ENCODE data around the gene ANKRD55. TPM values are rescaled to one million over a fixed set of nuclear protein-coding genes. Genes with fewer than 3 reads are reported as not detected.

Gene ANKRD55
- total RNA-seq, 1 experiment from 2014 or later = not detected

- no peaks in the 10 kb centered on the region for H3K9me2 ChIP-seq (replicated peaks; ENCODE audit: insufficient read depth, low read length)
- H3K27me3 ChIP-seq (ENCODE audit: low read length) = no peaks in the 10 kb centered on the region
- H3K79me2 ChIP-seq (ENCODE audit: low read length) = no peaks in the 10 kb centered on the region
- H3K9ac ChIP-seq (ENCODE audit: low read length) = no peak overlapping the region
- H4K20me1 ChIP-seq (ENCODE audit: insufficient read depth, low read depth, low read length) = no peaks in the 10 kb centered on the region
- DNase-seq = no peak
- H3K4me3 ChIP-seq (ENCODE audit: low read length) = no peak overlapping the region
- no peak overlapping the region for H3K4me2 ChIP-seq (ENCODE audit: low read depth, low read length, poor library complexity, severe bottlenecking)
- H2AFZ ChIP-seq (ENCODE audit: low read length) = no peak overlapping the region
- no peaks in the 10 kb centered on the region for H3K4me1 ChIP-seq (ENCODE audit: low read length)
- H3K36me3 ChIP-seq (ENCODE audit: insufficient read depth, low read length) = no peaks in the 10 kb centered on the region
- no peak overlapping the region for H3K27ac ChIP-seq (ENCODE audit: low read length)
- H3K9me3 ChIP-seq (ENCODE audit: low read length) = no peaks in the 10 kb centered on the region
Measured at GRCh38 chr5:56059854-56060253, 173.3 kb downstream of the ANKRD55 start.

GRCh38 chr5:56056875-56057274, 176.3 kb downstream of the ANKRD55 start:
- no peak overlapping the region for H3K4me2 ChIP-seq (ENCODE audit: low read depth, low read length, poor library complexity, severe bottlenecking)

GRCh38 chr5:56055859-56056258, 177.3 kb downstream of the ANKRD55 start:
- Histone ChIP-seq H3K79me2 (ENCODE audit: low read length) (no peaks in the 10 kb centered on the region), H3K4me3 (ENCODE audit: low read length) (no peak overlapping the region), H3K9me2 (replicated peaks; ENCODE audit: insufficient read depth, low read length) (no peaks in the 10 kb centered on the region), H4K20me1 (ENCODE audit: insufficient read depth, low read depth, low read length) (no peaks in the 10 kb centered on the region), H3K27ac (ENCODE audit: low read length) (no peak overlapping the region), H3K4me2 (ENCODE audit: low read depth, low read length, poor library complexity, severe bottlenecking) (no peak overlapping the region), H3K36me3 (ENCODE audit: insufficient read depth, low read length) (no peaks in the 10 kb centered on the region), H3K4me1 (ENCODE audit: low read length) (no peaks in the 10 kb centered on the region), H3K9ac (ENCODE audit: low read length) (no peak overlapping the region), H3K27me3 (ENCODE audit: low read length) (no peaks in the 10 kb centered on the region), H3K9me3 (ENCODE audit: low read length) (no peaks in the 10 kb centered on the region), H2AFZ (ENCODE audit: low read length) (no peak overlapping the region)
- no peak for DNase-seq

More at GRCh38 chr5:56056875-56057274, 176.3 kb downstream of the ANKRD55 start:
- H3K79me2 ChIP-seq (ENCODE audit: low read length) = no peaks in the 10 kb centered on the region
- no peak for DNase-seq
- no peaks in the 10 kb centered on the region for H4K20me1 ChIP-seq (ENCODE audit: insufficient read depth, low read depth, low read length)
- H3K9me3 ChIP-seq (ENCODE audit: low read length) = no peaks in the 10 kb centered on the region
- no peaks in the 10 kb centered on the region for H3K27me3 ChIP-seq (ENCODE audit: low read length)
- H3K4me1 ChIP-seq (ENCODE audit: low read length) = no peaks in the 10 kb centered on the region
- no peak overlapping the region for H2AFZ ChIP-seq (ENCODE audit: low read length)
- no peaks in the 10 kb centered on the region for H3K36me3 ChIP-seq (ENCODE audit: insufficient read depth, low read length)
- no peak overlapping the region for H3K27ac ChIP-seq (ENCODE audit: low read length)
- no peak overlapping the region for H3K4me3 ChIP-seq (ENCODE audit: low read length)
- H3K9ac ChIP-seq (ENCODE audit: low read length) = no peak overlapping the region
- H3K9me2 ChIP-seq (replicated peaks; ENCODE audit: insufficient read depth, low read length) = no peaks in the 10 kb centered on the region

- Histone ChIP-seq H3K36me3 (ENCODE audit: insufficient read depth, low read length) (no peaks in the 10 kb centered on the region), H4K20me1 (ENCODE audit: insufficient read depth, low read depth, low read length) (no peaks in the 10 kb centered on the region), H3K4me3 (ENCODE audit: low read length) (no peak overlapping the region), H3K79me2 (ENCODE audit: low read length) (no peaks in the 10 kb centered on the region), H3K9me3 (ENCODE audit: low read length) (no peaks in the 10 kb centered on the region), H2AFZ (ENCODE audit: low read length) (no peak overlapping the region), H3K4me1 (ENCODE audit: low read length) (no peaks in the 10 kb centered on the region), H3K27me3 (ENCODE audit: low read length) (no peaks in the 10 kb centered on the region), H3K9me2 (replicated peaks; ENCODE audit: insufficient read depth, low read length) (no peaks in the 10 kb centered on the region), H3K9ac (ENCODE audit: low read length) (no peak overlapping the region), H3K4me2 (ENCODE audit: low read depth, low read length, poor library complexity, severe bottlenecking) (no peak overlapping the region), H3K27ac (ENCODE audit: low read length) (no peak overlapping the region)
- DNase-seq = no peak
Measured at GRCh38 chr5:56055287-56055686, 177.8 kb downstream of the ANKRD55 start.

- Histone ChIP-seq H3K4me1 (ENCODE audit: low read length) (no peaks in the 10 kb centered on the region), H3K79me2 (ENCODE audit: low read length) (no peaks in the 10 kb centered on the region), H3K4me2 (ENCODE audit: low read depth, low read length, poor library complexity, severe bottlenecking) (no peak overlapping the region), H3K27ac (ENCODE audit: low read length) (no peak overlapping the region), H3K4me3 (ENCODE audit: low read length) (no peak overlapping the region), H3K9me3 (ENCODE audit: low read length) (no peaks in the 10 kb centered on the region), H3K36me3 (ENCODE audit: insufficient read depth, low read length) (no peaks in the 10 kb centered on the region), H2AFZ (ENCODE audit: low read length) (no peak overlapping the region), H3K9ac (ENCODE audit: low read length) (no peak overlapping the region), H4K20me1 (ENCODE audit: insufficient read depth, low read depth, low read length) (no peaks in the 10 kb centered on the region), H3K9me2 (replicated peaks; ENCODE audit: insufficient read depth, low read length) (no peaks in the 10 kb centered on the region), H3K27me3 (ENCODE audit: low read length) (no peaks in the 10 kb centered on the region)
- DNase-seq = no peak
Measured at GRCh38 chr5:56054666-56055065, 178.5 kb downstream of the ANKRD55 start.

GRCh38 chr5:56053363-56053762, 179.8 kb downstream of the ANKRD55 start:
- no peak overlapping the region for H3K27ac ChIP-seq (ENCODE audit: low read length)
- no peaks in the 10 kb centered on the region for H3K9me2 ChIP-seq (replicated peaks; ENCODE audit: insufficient read depth, low read length)
- no peak for DNase-seq
- no peaks in the 10 kb centered on the region for H3K79me2 ChIP-seq (ENCODE audit: low read length)
- no peak overlapping the region for H3K4me3 ChIP-seq (ENCODE audit: low read length)
- H3K27me3 ChIP-seq (ENCODE audit: low read length) = no peaks in the 10 kb centered on the region
- no peaks in the 10 kb centered on the region for H4K20me1 ChIP-seq (ENCODE audit: insufficient read depth, low read depth, low read length)
- H3K9me3 ChIP-seq (ENCODE audit: low read length) = no peaks in the 10 kb centered on the region
- no peak overlapping the region for H3K4me2 ChIP-seq (ENCODE audit: low read depth, low read length, poor library complexity, severe bottlenecking)
- H2AFZ ChIP-seq (ENCODE audit: low read length) = no peak overlapping the region
- H3K9ac ChIP-seq (ENCODE audit: low read length) = no peak overlapping the region
- no peaks in the 10 kb centered on the region for H3K4me1 ChIP-seq (ENCODE audit: low read length)
- H3K36me3 ChIP-seq (ENCODE audit: insufficient read depth, low read length) = no peaks in the 10 kb centered on the region

- DNase-seq = no peak
- Histone ChIP-seq H4K20me1 (ENCODE audit: insufficient read depth, low read depth, low read length) (no peaks in the 10 kb centered on the region), H3K4me2 (ENCODE audit: low read depth, low read length, poor library complexity, severe bottlenecking) (no peak overlapping the region), H3K9me2 (replicated peaks; ENCODE audit: insufficient read depth, low read length) (no peaks in the 10 kb centered on the region), H3K9me3 (ENCODE audit: low read length) (no peaks in the 10 kb centered on the region), H3K79me2 (ENCODE audit: low read length) (no peaks in the 10 kb centered on the region), H3K4me3 (ENCODE audit: low read length) (no peak overlapping the region), H2AFZ (ENCODE audit: low read length) (no peak overlapping the region), H3K9ac (ENCODE audit: low read length) (no peak overlapping the region), H3K4me1 (ENCODE audit: low read length) (no peaks in the 10 kb centered on the region), H3K27me3 (ENCODE audit: low read length) (no peaks in the 10 kb centered on the region), H3K36me3 (ENCODE audit: insufficient read depth, low read length) (no peaks in the 10 kb centered on the region), H3K27ac (ENCODE audit: low read length) (no peak overlapping the region)
Measured at GRCh38 chr5:56052735-56053134, 180.4 kb downstream of the ANKRD55 start.

GRCh38 chr5:56050551-56051255, 182.4 kb downstream of the ANKRD55 start:
- no peaks in the 10 kb centered on the region for H3K36me3 ChIP-seq (ENCODE audit: insufficient read depth, low read length)
- H3K79me2 ChIP-seq (ENCODE audit: low read length) = no peaks in the 10 kb centered on the region
- no peak overlapping the region for H3K4me2 ChIP-seq (ENCODE audit: low read depth, low read length, poor library complexity, severe bottlenecking)
- H3K9me3 ChIP-seq (ENCODE audit: low read length) = no peaks in the 10 kb centered on the region
- no peak overlapping the region for H3K27ac ChIP-seq (ENCODE audit: low read length)
- no peaks in the 10 kb centered on the region for H4K20me1 ChIP-seq (ENCODE audit: insufficient read depth, low read depth, low read length)
- no peak overlapping the region for H2AFZ ChIP-seq (ENCODE audit: low read length)
- no peaks in the 10 kb centered on the region for H3K9me2 ChIP-seq (replicated peaks; ENCODE audit: insufficient read depth, low read length)
- H3K27me3 ChIP-seq (ENCODE audit: low read length) = no peaks in the 10 kb centered on the region
- H3K9ac ChIP-seq (ENCODE audit: low read length) = no peak overlapping the region
- H3K4me3 ChIP-seq (ENCODE audit: low read length) = no peak overlapping the region
- no peak for DNase-seq
- H3K4me1 ChIP-seq (ENCODE audit: low read length) = no peaks in the 10 kb centered on the region

Measured in Karpas-422 (cell line).